ENCODE measurements around the gene MORN1.

MORN1 gene

DNA sequence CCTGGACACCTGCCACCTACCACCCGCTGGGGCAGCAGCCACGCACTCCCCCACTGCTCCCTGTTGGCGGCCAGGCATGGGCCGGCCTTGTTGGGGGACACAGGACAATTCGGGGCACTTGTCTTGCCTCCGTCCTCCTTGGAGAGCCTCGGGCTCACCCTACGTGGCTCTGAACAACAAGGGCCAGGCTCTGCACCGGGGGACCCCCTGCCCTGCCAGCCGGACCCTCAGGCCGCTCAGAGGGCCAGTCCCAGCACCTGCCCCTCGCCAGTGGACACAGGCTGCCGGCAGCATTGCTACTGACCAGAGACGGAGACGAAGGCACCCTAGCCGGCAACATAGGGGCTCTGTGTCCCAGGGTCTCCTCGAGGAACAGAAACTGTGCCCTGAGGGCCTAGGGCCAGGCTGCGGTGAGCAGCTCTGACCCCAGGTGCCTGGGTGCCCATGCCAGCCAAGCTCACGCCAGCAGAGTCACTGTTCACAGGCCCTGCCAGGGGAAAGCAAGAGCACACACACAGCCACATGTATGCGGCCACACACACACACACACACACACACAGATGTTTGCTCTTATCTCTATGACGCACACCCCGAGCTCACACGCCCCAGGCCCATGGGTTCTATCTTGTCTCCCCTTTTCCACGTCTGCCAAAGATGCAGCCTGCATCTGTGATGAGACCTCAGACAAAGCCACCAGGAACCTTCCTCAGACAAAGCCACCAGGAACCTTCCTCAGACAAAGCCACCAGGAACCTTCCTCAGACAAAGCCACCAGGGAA lies 45.9 kb downstream of the MORN1 start:
- no peak overlapping the region for H3K4me3 ChIP-seq (ENCODE audit: low read length)
- no peak for TF ChIP-seq ZNF274 (IDR thresholded peaks at IDR 0.05; ENCODE audit: low read depth, low read length)

DNA sequence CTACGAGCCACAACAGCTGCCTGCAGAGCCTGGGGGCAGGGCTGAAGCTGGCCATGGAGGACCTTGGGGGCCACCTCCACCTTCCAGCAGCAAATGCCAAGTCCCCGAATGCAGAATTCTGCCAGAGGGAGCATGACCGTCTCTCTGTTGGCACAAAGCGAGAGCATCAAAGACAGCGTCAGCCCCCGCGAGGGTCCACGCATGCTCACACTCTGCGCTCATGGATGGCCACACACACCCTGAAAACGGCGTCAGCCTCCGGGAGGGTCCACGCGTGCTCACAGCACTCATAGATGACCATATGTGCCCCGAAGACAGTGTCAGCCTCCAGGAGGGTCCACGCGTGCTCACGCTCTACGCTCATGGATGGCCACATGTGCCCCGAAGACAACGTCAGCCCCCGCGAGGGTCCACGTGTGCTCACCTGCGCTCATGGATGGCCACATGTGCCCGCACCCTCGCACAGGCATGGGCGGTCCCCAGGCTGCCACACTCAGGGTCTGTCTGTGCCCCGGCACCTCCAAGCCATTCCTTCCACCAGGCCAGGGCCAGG lies 46.5 kb downstream of the MORN1 start:
- no peak for TF ChIP-seq ZNF274 (IDR thresholded peaks at IDR 0.05; ENCODE audit: low read depth, low read length)

DNA sequence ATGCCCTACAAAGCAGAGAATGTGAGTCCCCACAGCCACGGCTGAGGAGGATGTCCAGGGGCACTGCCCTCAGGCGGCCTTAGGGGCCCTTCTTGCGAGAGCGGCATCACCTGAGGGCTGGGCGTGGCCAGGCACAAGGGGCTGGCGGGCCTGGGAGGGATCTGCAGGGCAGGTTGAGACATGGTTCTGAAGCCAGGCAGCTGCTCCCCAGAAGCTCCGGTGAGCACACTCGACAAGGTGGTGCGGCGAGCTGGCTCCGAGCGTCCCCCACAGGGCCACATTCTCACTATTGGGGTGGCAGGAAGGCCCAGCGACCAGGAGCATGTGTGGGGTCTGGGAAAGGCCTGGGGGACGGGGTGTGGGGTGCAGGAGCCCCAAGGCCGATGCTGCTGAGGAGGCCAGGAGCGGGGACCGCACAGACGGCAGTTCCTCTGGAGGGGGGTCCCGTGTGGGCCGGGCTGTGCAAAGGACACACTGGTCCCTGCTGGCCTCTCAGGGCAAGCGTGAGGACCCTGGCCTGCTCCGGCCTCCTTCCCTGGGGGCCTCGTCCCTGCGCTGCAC lies 47.2 kb downstream of the MORN1 start:
- H3K4me3 ChIP-seq (ENCODE audit: low read length) = no peak overlapping the region
- TF ChIP-seq ZNF274 (IDR thresholded peaks at IDR 0.05; ENCODE audit: low read depth, low read length) = no peak

More for the DNA sequence above, 46.5 kb downstream of the MORN1 start:
- H3K4me3 ChIP-seq (ENCODE audit: low read length) = no peak overlapping the region

DNA sequence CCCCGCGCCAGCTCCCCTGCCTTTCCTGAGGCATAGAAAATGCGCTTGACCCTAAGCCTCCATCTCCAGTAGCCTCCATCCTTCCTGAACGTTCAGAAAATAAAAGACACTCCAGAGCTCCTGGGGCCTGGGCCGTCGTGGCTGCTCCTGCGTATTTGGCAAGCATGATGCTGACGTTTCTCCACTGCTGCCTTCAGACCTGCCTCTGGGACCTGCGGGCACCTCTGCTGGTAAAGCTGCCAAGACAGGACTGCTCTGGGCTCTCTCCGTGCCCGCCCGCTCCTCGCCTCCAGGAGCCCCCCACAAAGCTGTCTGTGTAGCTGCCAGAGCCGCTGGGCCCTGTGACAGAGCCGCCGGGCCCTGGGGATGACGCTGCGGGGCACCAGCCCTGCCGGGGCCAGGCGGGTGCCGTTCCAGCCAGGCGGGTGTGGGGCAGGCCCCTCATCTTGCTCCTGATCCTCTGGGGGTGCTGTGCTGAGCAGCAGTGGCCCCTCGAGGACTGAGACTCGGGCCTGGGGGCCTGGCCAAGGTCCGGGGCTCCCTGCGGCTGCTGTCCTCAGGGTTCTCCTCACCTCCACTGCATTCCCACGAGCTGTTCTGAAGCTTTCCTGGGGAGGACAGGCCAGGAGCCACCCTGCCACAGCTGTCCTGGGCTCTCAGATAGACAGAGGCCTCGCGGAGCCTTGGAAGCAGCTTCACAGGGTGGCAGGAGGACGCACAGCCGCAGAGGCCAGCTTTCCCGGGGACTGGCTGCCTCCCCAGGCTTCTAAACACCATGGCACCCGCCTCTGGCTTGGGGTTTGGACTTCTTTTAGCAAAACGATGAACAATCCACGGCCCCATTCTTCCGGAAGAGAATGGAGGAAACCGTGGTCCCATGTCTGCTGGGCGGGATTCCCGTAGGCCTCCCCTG lies 48.1 kb downstream of the MORN1 start:
- H3K4me3 ChIP-seq (ENCODE audit: low read length) = no peak overlapping the region
- TF ChIP-seq ZNF274 (IDR thresholded peaks at IDR 0.05; ENCODE audit: low read depth, low read length) = no peak

DNA sequence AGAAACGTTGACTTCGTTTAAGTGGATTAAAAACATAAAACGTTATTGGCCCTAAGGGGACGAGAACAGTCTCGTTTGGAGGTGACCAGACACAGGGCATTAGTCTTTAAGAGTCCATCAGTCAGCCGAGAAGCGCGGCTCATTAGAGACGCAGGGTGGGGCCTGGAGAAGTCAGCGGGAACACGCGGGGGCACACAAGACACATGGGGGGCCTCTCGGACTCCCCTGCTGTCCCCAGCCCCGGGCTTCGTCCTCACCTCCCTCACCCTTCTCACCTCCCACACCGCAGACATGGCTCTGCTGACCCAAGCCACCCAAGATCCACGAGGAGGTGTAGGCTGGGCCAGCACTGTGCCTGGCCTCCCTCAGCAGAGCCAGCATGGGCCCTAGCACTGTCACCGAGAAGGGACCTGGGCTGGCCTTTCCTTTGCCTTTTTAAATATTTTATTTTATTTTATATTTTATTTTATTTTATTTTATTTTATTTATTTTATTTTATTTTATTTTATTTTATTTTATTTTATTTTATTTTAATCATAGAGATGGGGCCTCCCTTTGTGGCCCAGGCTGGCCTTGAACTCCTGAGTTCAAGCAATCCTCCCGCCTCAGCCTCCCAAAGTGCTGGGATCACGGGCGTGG lies 48.9 kb downstream of the MORN1 start:
- H3K4me3 ChIP-seq (ENCODE audit: low read length) = no peak overlapping the region
- TF ChIP-seq ZNF274 (IDR thresholded peaks at IDR 0.05; ENCODE audit: low read depth, low read length) = no peak

DNA sequence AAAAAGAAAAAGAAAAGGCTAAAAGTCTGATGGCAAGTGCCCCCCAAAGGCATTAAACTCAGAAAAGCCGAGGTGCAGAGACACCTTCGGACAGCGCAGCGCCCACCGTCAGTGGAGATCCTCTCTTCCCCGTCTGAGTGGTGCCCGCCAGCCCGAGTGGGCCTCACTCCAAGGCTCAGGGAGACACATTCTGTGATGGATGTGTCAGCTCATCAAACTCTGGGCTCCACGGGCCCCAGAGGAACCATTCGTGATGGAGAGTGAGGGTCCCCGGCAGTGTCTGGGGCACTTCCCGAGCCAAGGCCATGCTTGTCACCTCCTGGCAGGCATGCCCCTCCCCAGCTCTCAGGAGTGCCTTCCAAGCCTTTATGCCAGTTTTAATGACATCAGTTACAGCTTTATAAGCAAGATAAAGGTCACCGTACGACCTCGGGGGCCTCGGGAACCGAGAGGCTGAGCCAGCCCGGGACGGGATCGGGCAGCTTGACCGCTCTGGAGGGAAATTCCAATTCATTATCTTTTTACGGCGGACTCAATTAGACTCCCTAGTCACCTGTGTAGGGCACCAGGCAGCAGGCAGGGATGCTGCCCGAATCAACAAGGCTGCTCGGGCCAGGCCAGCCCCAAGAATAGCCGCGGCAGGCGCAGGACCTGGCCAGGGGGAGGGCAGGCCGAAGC lies 49.5 kb downstream of the MORN1 start:
- H3K4me3 ChIP-seq (ENCODE audit: low read length) = no peak overlapping the region
- TF ChIP-seq ZNF274 (IDR thresholded peaks at IDR 0.05; ENCODE audit: low read depth, low read length) = no peak

DNA sequence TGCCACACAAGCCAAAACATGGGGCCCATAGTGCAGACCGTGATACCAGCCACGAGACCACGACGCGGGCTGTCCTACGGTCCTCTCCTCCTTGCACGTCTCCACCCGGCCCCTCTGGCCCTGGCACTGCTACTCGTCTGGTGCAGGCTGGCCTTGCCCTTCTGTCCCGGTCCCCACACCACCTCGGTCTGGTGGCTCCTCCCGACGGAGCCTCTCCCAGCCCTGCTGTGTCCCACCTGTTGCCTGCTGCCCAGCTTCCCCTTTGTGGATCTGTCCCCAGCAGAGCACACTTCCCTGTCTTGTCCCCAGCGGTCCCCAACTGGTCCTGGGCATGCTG lies 50.5 kb downstream of the MORN1 start:
- no peak for TF ChIP-seq ZNF274 (IDR thresholded peaks at IDR 0.05; ENCODE audit: low read depth, low read length)
- H3K4me3 ChIP-seq (ENCODE audit: low read length) = no peak overlapping the region

DNA sequence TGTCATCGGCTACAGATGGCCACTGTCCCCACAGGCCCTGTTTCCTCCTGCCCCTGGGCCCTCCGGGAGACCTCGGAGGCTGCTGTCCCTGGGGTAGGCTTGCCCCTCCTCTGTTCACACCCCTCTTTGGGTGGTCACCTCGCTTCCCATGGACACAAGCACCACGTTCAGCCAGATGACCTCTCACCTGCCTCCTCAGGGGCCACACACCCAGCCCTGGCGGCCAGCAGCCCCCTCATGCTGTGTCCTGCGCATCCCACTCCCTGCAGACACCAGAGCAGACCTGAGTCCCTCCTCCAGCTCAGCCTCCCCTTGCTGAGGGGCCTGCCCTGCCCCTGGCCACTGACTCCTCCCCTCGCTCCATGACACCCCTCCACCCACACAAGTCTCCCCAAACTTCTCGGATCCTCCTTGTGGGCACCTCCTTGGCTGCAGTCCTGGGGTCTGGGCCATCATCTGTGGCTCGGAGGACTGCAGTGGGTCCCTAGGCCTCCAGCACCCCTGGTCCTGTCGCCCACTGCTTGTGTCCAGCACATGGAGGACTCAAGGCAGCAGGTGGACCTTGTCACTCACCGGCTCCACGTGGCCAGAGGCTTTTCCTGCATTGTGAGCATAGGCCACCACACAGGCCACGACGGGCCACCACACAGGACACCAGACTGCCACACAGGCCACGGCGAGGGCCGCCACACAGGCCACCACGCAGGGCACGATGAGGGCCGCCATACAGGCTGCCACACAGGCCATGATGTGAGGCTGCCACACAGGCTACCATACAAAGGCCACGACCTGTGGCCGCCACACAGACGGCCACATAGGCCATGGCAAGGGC lies 51.1 kb downstream of the MORN1 start:
- H3K4me3 ChIP-seq (ENCODE audit: low read length) = no peak overlapping the region
- no peak for TF ChIP-seq ZNF274 (IDR thresholded peaks at IDR 0.05; ENCODE audit: low read depth, low read length)

DNA sequence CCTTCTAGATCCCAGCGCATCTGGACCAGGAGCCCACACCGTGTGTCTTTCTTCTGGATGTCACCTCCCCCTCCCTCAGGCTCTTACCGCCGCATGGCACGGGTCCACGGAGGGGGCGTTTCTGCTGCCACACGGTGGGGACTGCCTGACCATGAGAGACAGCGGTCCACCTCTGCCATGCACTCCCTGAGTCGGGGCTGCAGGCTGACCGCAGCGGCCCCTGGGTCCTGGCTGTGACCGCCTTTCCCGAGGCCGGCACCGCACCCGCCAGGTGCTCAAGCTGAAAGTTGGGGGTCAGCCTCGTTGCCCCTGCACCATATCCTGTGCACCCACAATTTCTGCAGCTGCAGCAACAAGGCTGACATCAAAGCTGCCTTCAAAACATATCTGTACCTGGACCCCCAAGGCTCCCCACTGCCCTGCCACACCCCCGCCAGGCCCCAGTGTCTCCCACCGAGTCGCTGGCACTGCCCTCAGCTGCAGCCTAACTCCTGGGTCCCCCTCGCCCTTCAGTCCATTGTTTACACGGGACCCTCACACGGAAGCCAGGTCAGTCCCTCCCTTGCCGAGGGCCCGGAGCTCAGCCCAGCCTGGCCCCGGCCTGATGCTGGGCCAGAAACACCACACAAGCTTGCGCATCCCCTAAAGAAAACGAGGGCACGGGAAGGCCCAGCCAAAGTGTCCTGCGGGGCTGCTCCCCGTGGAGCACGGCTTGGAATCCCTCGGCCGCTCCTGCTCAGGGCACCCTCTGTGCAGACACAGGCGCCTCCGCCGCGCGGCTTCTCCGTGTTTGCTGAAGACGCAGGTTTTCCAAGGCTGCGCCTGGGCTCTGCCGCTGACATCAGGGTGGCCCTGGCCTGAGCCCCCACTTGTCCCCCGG lies 51.9 kb downstream of the MORN1 start:
- TF ChIP-seq ZNF274 (IDR thresholded peaks at IDR 0.05; ENCODE audit: low read depth, low read length) = no peak

DNA sequence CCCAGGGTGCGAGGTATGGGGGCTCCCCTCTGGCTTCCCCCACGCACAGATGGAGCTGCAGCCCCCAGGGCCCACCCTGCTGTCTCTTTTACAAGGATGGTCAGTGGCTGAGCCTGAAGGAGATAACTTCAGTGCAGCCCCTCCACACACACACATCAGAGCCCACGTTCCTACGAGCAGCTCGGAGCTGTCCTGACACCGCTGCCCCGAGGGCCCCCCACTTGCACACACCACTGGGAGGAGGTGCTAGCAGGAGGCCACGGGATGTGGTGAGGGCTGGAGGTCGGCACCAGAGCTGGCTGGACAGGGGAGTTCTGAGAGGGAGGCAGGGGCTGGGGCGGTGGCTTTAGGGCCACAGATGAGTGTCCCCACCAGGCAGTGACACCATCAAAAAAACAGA lies 53.9 kb downstream of the MORN1 start:
- no peak for TF ChIP-seq ZNF274 (IDR thresholded peaks at IDR 0.05; ENCODE audit: low read depth, low read length)

More for the DNA sequence above, 51.9 kb downstream of the MORN1 start:
- no peak overlapping the region for H3K4me3 ChIP-seq (ENCODE audit: low read length)

DNA sequence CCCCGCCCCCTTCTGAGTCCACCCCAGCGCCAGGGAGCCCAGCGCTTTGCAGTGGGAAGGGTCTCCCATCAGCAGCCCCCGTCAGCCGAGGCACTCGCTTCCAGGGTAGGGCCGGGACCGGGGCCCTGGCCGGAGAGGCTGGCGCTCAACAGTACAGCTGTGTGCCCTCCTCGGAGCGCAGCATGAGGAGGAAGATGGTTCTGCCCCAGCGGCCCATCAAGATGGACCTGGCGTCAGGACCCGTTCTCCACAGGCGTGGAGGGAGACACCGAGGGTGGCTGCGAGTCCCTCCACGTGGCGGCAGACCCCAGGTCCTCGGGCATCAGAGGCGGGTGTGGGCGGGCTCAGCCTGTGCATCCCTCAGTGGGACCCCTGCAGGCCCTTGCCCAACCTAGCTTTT lies 54.3 kb downstream of the MORN1 start:
- no peak for TF ChIP-seq ZNF274 (IDR thresholded peaks at IDR 0.05; ENCODE audit: low read depth, low read length)
- no peak overlapping the region for H3K4me3 ChIP-seq (ENCODE audit: low read length)

More for the DNA sequence above, 53.9 kb downstream of the MORN1 start:
- no peak overlapping the region for H3K4me3 ChIP-seq (ENCODE audit: low read length)

DNA sequence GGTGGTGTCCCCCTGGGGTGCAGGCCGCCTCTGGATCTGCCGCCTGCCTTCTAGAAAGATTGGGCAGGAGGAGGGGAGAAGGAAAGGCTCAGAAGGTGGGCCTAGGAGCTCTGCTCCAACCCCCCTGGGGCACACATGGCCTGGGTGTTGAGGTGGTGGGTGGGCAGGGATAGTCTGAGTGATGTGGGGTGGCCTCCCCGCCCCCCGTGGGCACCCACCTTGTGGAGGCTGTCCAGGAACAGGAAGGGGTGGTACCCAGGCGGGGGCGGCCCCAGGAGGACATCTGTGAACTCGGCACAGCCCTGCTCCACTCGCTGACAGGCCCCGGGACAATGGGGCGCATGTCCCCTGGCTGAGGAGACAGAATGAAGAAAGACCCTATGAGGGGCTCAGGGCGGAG lies 54.9 kb downstream of the MORN1 start:
- no peak for TF ChIP-seq ZNF274 (IDR thresholded peaks at IDR 0.05; ENCODE audit: low read depth, low read length)
- no peak overlapping the region for H3K4me3 ChIP-seq (ENCODE audit: low read length)
